Astrocyte (in vitro differentiated cells and primary cell): ENCODE measurements around the gene SRCAP. TPM values are rescaled to one million over a fixed set of nuclear protein-coding genes. Genes with fewer than 3 reads are reported as not detected.
A peak's percentile ranks its signal among the peaks of the same experiment; 100 is the strongest.

ENCODE experiments used
- DNase-seq: peaks from one replicate; pipeline ENCODE4 v3.0.0-alpha.2; 2010; ENCODE audit warnings: low read depth
- FAIRE-seq: peaks from 2 replicates; lab custom pipeline; 2011; peaks lifted over from hg19 to GRCh38; lab: Jason Lieb, UNC
- H2AFZ ChIP-seq: 2 replicates; pipeline ENCODE4 v1.6.0; 2012; ENCODE audit warnings: low read depth, low read length, inconsistent platforms
- H3K27ac ChIP-seq: 2 replicates; pipeline ENCODE4 v1.5.1; 2011; ENCODE audit warnings: low read depth, low read length, inconsistent platforms
- H3K27me3 ChIP-seq: 2 replicates; pipeline ENCODE4 v1.6.0; 2011; ENCODE audit warnings: low read length, inconsistent platforms; ENCODE audit not compliant: insufficient read depth
- H3K36me3 ChIP-seq: 2 replicates; pipeline ENCODE4 v1.5.1; 2011; ENCODE audit warnings: low read length, inconsistent platforms; ENCODE audit not compliant: insufficient read depth
- H3K4me1 ChIP-seq: 2 replicates; pipeline ENCODE4 v1.5.1; 2011; ENCODE audit warnings: low read length, inconsistent platforms; ENCODE audit not compliant: insufficient read depth
- H3K4me2 ChIP-seq: 2 replicates; pipeline ENCODE4 v1.6.0; 2012; ENCODE audit warnings: low read length, inconsistent platforms
- H3K4me3 ChIP-seq: 2 replicates; pipeline ENCODE4 v1.5.1; 2011; ENCODE audit warnings: low read depth, mild to moderate bottlenecking, low read length, inconsistent platforms; ENCODE audit not compliant: insufficient read depth
- H3K79me2 ChIP-seq: 2 replicates; pipeline ENCODE4 v1.6.0; 2012; ENCODE audit warnings: mild to moderate bottlenecking, low read length, inconsistent platforms; ENCODE audit not compliant: insufficient read depth
- H3K9ac ChIP-seq: 2 replicates; pipeline ENCODE4 v1.6.0; 2012; ENCODE audit warnings: mild to moderate bottlenecking, low read length, inconsistent platforms
- H3K9me3 ChIP-seq: 2 replicates; pipeline ENCODE4 v1.5.1; 2012; ENCODE audit warnings: low read depth, mild to moderate bottlenecking, low read length, inconsistent platforms; ENCODE audit not compliant: insufficient read depth
- H4K20me1 ChIP-seq: 2 replicates; pipeline ENCODE4 v1.6.0; 2012; ENCODE audit warnings: low read length, inconsistent platforms; ENCODE audit not compliant: insufficient read depth
- H3K27ac Mint-ChIP-seq: one replicate; pipeline ENCODE4 v1.8.0; 2021; ENCODE audit warnings: mild to moderate bottlenecking, mixed read lengths; ENCODE audit not compliant: unreplicated experiment
- H3K27me3 Mint-ChIP-seq: one replicate; pipeline ENCODE4 v1.8.0; 2021; ENCODE audit warnings: low read depth, mixed read lengths; ENCODE audit not compliant: unreplicated experiment
- H3K36me3 Mint-ChIP-seq: one replicate; pipeline ENCODE4 v1.8.0; 2021; ENCODE audit warnings: low read depth, mixed read lengths; ENCODE audit not compliant: unreplicated experiment
- H3K4me1 Mint-ChIP-seq: one replicate; pipeline ENCODE4 v1.8.0; 2021; ENCODE audit warnings: low read depth, mixed read lengths; ENCODE audit not compliant: unreplicated experiment
- H3K4me3 Mint-ChIP-seq: one replicate; pipeline ENCODE4 v1.8.0; 2021; ENCODE audit warnings: mild to moderate bottlenecking, moderate library complexity, mixed read lengths; ENCODE audit not compliant: unreplicated experiment
- H3K9me3 Mint-ChIP-seq: one replicate; pipeline ENCODE4 v1.8.0; 2021; ENCODE audit warnings: mild to moderate bottlenecking, mixed read lengths; ENCODE audit not compliant: unreplicated experiment
- EZH2 ChIP-seq: IDR thresholded peaks from 2 replicates; pipeline ENCODE4 v1.6.1; 2012; ENCODE audit warnings: mild to moderate bottlenecking, low read length, inconsistent platforms; ENCODE audit not compliant: insufficient read depth
- total RNA-seq: library from RNA; stranded (reverse); gene quantifications from 2 replicates; pipeline ENCODE4 v1.2.1, GENCODE V29; 2021
- TF ChIP-seq, protein P1 (sequence below): IDR thresholded peaks from 2 replicates; pipeline ENCODE4 v1.5.1; 2011; ENCODE audit warnings: low read depth, mild to moderate bottlenecking, inconsistent platforms, low read length, moderate library complexity; ENCODE audit not compliant: insufficient read depth

SRCAP gene
- total RNA-seq, 1 donor from 2014 or later: 50.4 TPM

DNA sequence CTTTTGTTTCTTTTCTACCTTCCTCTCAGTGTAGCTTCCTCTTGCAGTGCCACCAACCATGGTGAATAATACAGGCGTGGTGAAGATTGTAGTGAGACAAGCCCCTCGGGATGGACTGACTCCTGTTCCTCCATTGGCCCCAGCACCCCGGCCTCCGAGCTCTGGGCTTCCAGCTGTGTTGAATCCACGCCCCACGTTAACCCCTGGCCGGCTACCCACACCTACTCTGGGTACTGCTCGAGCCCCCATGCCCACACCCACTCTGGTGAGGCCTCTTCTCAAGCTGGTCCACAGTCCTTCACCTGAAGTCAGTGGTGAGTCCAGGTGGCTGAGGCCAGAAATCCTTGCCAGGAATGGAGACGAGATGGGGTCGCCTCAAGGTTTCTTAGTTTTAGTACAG is 23.9 kb downstream of the SRCAP start:
- no peak overlapping the region for H2AFZ ChIP-seq
- H3K9ac ChIP-seq: no peak overlapping the region
- no peaks in the 10 kb centered on the region for H3K4me1 ChIP-seq
- no peaks in the 10 kb centered on the region for H3K9me3 ChIP-seq
- TF ChIP-seq EZH2: no peak
- TF ChIP-seq, protein P1, sequence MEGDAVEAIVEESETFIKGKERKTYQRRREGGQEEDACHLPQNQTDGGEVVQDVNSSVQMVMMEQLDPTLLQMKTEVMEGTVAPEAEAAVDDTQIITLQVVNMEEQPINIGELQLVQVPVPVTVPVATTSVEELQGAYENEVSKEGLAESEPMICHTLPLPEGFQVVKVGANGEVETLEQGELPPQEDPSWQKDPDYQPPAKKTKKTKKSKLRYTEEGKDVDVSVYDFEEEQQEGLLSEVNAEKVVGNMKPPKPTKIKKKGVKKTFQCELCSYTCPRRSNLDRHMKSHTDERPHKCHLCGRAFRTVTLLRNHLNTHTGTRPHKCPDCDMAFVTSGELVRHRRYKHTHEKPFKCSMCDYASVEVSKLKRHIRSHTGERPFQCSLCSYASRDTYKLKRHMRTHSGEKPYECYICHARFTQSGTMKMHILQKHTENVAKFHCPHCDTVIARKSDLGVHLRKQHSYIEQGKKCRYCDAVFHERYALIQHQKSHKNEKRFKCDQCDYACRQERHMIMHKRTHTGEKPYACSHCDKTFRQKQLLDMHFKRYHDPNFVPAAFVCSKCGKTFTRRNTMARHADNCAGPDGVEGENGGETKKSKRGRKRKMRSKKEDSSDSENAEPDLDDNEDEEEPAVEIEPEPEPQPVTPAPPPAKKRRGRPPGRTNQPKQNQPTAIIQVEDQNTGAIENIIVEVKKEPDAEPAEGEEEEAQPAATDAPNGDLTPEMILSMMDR: no peak
- FAIRE-seq (no peak), DNase-seq (no peak)
- peaks cover 84% of the 10 kb centered on the region for H4K20me1 ChIP-seq
- peaks cover 69% of the 10 kb centered on the region for H3K79me2 ChIP-seq
- H3K27me3 ChIP-seq: no peaks in the 10 kb centered on the region
- H3K36me3 ChIP-seq: peaks cover 57% of the 10 kb centered on the region
- Mint-ChIP-seq H3K4me1 (no peaks in the 10 kb centered on the region), H3K27ac (no peak overlapping the region), H3K27me3 (no peaks in the 10 kb centered on the region), H3K4me3 (no peak overlapping the region), H3K9me3 (no peaks in the 10 kb centered on the region), H3K36me3 (peaks cover 44% of the 10 kb centered on the region)
- no peak overlapping the region for H3K4me2 ChIP-seq
- no peak overlapping the region for H3K4me3 ChIP-seq
- no peak overlapping the region for H3K27ac ChIP-seq

DNA sequence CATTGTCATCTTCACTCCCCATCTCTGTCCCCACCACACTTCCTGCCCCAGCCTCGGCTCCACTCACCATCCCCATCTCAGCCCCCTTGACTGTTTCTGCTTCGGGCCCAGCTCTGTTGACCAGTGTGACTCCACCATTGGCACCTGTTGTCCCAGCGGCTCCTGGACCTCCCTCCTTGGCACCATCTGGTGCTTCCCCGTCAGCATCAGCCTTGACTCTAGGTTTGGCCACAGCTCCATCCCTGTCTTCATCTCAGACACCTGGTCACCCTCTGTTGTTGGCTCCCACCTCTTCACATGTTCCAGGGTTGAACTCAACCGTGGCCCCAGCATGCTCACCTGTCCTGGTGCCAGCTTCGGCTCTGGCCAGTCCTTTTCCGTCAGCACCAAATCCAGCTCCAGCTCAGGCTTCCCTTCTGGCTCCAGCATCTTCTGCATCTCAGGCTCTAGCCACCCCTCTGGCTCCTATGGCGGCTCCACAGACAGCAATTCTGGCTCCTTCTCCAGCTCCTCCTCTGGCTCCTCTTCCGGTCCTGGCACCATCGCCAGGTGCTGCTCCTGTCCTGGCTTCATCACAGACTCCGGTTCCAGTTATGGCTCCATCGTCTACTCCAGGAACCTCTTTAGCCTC is 24.9 kb downstream of the SRCAP start:
- H3K27me3 ChIP-seq: no peaks in the 10 kb centered on the region
- no peaks in the 10 kb centered on the region for H3K27me3 Mint-ChIP-seq
- no peak overlapping the region for H3K4me3 ChIP-seq
- no peak for DNase-seq
- no peak overlapping the region for H2AFZ ChIP-seq
- H3K79me2 ChIP-seq: peaks cover 72% of the 10 kb centered on the region
- H3K4me1 Mint-ChIP-seq: no peaks in the 10 kb centered on the region
- H3K9ac ChIP-seq: no peak overlapping the region
- H3K4me3 Mint-ChIP-seq: peak overlapping the region; percentile 73
- no peaks in the 10 kb centered on the region for H3K4me1 ChIP-seq
- H3K27ac Mint-ChIP-seq: no peak overlapping the region
- no peaks in the 10 kb centered on the region for H3K9me3 Mint-ChIP-seq
- no peak for FAIRE-seq
- H3K4me2 ChIP-seq: no peak overlapping the region
- peaks cover 56% of the 10 kb centered on the region for H3K36me3 ChIP-seq
- H3K9me3 ChIP-seq: no peaks in the 10 kb centered on the region
- TF ChIP-seq, protein P1: no peak
- TF ChIP-seq EZH2: no peak
- H3K27ac ChIP-seq: no peak overlapping the region
- peaks cover 44% of the 10 kb centered on the region for H3K36me3 Mint-ChIP-seq
- peaks cover 87% of the 10 kb centered on the region for H4K20me1 ChIP-seq

DNA sequence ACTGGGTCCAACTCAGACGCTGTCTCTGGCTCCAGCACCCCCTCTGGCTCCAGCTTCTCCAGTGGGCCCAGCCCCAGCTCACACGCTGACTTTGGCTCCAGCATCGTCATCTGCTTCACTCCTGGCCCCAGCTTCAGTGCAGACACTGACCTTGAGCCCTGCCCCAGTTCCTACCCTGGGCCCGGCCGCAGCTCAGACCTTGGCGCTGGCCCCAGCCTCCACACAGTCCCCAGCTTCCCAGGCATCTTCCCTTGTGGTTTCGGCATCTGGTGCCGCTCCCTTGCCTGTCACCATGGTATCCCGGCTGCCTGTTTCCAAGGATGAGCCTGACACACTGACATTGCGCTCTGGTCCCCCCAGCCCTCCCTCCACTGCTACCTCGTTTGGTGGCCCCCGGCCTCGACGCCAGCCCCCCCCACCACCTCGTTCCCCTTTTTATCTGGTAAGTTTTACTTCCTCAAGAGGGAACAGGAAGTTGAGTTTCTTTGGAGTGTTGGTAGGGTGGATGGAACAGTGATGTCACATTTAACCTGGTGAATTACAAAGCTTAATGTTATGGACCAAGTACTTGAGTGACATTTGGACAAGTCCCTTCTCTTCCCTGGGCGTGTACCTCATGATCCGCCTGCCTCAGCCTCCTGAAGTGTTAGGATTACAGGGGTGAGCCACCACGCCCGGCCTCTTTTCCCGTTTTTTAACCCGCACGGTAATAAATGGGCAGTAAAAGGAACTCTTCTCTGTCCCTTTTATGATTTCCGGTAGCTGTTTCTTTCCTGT is 25.9 kb downstream of the SRCAP start:
- Histone ChIP-seq H3K4me1 (no peaks in the 10 kb centered on the region), H3K27ac (no peak overlapping the region), H3K4me2 (no peak overlapping the region), H4K20me1 (peaks cover 90% of the 10 kb centered on the region), H3K9ac (no peak overlapping the region), H3K79me2 (peaks cover 71% of the 10 kb centered on the region), H3K36me3 (peaks cover 59% of the 10 kb centered on the region), H3K27me3 (no peaks in the 10 kb centered on the region), H2AFZ (no peak overlapping the region), H3K4me3 (no peak overlapping the region), H3K9me3 (no peaks in the 10 kb centered on the region)
- TF ChIP-seq, protein P1: no peak
- no peak for TF ChIP-seq EZH2
- H3K4me1 Mint-ChIP-seq: no peaks in the 10 kb centered on the region
- no peaks in the 10 kb centered on the region for H3K9me3 Mint-ChIP-seq
- no peak overlapping the region for H3K27ac Mint-ChIP-seq
- no peak for DNase-seq
- no peaks in the 10 kb centered on the region for H3K27me3 Mint-ChIP-seq
- H3K4me3 Mint-ChIP-seq: no peak overlapping the region
- peaks cover 45% of the 10 kb centered on the region for H3K36me3 Mint-ChIP-seq
- no peak for FAIRE-seq
